Activated naive CD8-positive, alpha-beta T cell treated with anti-CD3 and anti-CD28 coated beads for 36 hours (primary cell): ENCODE results near the gene AHCY. TPM values are rescaled to one million over a fixed set of nuclear protein-coding genes. Genes with fewer than 3 reads are reported as not detected.
"Not testable (repeated sequence)": the region's sequence is repeated elsewhere in the genome, so short reads cannot be mapped to it uniquely, and the experiment has no call there.

Experiments used
- DNase-seq: peaks from one replicate; pipeline ENCODE4 v3.0.0; 2021
- H3K27ac Mint-ChIP-seq: one replicate; pipeline ENCODE4 v1.8.0; 2022; ENCODE audit warnings: mild to moderate bottlenecking, moderate library complexity, mixed read lengths
- H3K27me3 Mint-ChIP-seq: one replicate; pipeline ENCODE4 v1.8.0; 2022; ENCODE audit warnings: mild to moderate bottlenecking, mixed read lengths
- H3K36me3 Mint-ChIP-seq: one replicate; pipeline ENCODE4 v1.8.0; 2021; ENCODE audit warnings: mild to moderate bottlenecking, mixed read lengths
- H3K4me1 Mint-ChIP-seq: one replicate; pipeline ENCODE4 v1.8.0; 2021; ENCODE audit warnings: mixed read lengths
- H3K4me3 Mint-ChIP-seq: one replicate; pipeline ENCODE4 v1.8.0; 2022; ENCODE audit warnings: mild to moderate bottlenecking, moderate library complexity, mixed read lengths
- H3K9me3 Mint-ChIP-seq: one replicate; pipeline ENCODE4 v1.8.0; 2022; ENCODE audit warnings: mixed read lengths
- total RNA-seq, 2 experiments: library from RNA; stranded (reverse); gene quantifications; one replicate each; pipeline ENCODE4 v1.2.3, GENCODE V29; 2021

The AHCY gene
- 100 to 1,000 TPM; 245 to 254 TPM for total RNA-seq

GRCh38 chr20:34302723-34303533 lies at the start of gene AHCY:
TSS of gene AHCY (minus strand) at chr20:34303355. CDS start at chr20:34303270, 85 bp downstream.
- Mint-ChIP-seq H3K4me1 (peaks cover 17% of the 10 kb centered on the region), H3K4me3 (peak within 1 kb of the TSS; percentile 90), H3K27ac (peak within 1 kb of the TSS; percentile 92), H3K27me3 (no peaks in the 10 kb centered on the region), H3K36me3 (peaks cover 14% of the 10 kb centered on the region), H3K9me3 (no peaks in the 10 kb centered on the region)
- peak; percentile 94 for DNase-seq

DNA sequence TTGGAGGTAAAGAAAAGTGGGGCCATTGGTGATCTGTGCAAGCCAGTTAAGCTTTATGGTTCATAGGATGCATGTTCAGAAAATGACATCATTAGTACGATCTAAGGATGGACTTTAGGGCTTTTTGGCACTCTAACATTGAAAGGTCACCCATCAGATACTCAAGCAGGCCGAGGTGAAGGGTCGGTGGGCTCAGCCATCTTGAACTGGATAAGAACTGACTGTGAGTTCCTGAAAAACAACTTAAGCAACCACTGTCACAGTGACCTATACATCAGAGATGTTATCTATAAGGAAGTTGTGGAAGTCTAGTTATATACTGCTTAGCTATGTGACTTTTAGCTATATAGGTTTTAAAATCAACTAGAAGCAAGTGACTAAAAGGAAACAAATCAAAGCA lies 46.9 kb upstream of the AHCY start:
- Mint-ChIP-seq H3K27me3 (no peaks in the 10 kb centered on the region), H3K36me3 (no peaks in the 10 kb centered on the region), H3K27ac (no peak overlapping the region), H3K9me3 (no peaks in the 10 kb centered on the region), H3K4me1 (peaks cover 2% of the 10 kb centered on the region), H3K4me3 (no peak overlapping the region)
- no peak for DNase-seq

DNA sequence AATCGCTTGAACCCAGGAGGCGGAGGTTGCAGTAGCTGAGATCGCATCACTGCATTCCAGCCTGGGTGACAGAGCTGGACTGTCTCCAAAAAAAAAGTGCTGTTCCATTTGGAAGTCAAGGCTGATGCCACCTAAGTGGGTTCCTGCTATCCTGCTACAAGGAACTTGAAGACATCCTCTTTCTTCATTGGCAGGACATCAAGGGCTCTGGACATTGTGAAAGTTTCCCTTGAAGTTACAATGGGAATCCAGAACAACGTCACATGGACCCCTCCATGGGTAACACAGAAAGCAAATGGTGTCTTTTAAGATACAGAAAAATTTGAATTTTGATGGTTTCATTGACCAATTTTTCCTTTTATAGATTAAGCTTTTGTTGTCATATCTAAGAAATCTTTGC lies 44.4 kb upstream of the AHCY start:
- DNase-seq, result no peak
- Mint-ChIP-seq H3K9me3 (no peaks in the 10 kb centered on the region), H3K4me3 (no peak overlapping the region), H3K4me1 (peaks cover 2% of the 10 kb centered on the region), H3K27ac (no peak overlapping the region), H3K27me3 (no peaks in the 10 kb centered on the region), H3K36me3 (no peaks in the 10 kb centered on the region)

GRCh38 chr20:34346533-34346865 lies 43.3 kb upstream of the AHCY start:
- not testable (repeated sequence) for H3K9me3 Mint-ChIP-seq, H3K4me1 Mint-ChIP-seq, H3K27ac Mint-ChIP-seq, DNase-seq, H3K27me3 Mint-ChIP-seq, H3K36me3 Mint-ChIP-seq, H3K4me3 Mint-ChIP-seq

DNA sequence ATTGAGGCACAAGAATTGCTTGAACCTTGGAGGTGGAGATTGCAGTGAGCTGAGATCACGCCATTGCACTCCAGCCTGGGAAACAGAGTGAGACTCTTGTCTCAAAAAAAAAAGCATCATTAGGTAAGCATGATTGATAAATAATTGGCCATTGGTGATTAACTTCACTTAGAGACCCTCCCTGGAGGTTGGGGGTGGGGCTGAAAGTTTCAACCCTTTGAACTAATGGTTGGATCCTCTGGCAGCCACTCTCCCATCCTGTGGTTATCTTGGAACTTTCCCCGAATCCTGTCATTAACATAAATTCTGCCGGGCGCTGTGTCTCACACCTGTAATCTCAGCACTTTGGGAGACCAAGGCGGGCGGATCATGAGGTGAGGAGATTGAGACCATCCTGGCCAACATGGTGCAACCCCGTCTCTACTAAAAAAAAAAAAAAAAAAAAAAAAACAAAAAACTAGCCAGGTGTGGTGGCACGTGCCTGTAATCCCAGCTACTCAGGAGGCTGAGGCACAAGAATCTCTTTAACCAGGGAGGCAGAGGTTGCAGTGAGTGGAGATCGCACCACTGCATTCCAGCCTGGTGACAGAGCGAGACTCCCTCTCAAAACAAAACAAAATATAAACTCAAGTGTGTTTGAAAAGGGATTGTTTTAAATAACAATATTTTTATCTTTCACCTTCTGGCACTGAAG lies 42.8 kb upstream of the AHCY start:
- H3K27ac Mint-ChIP-seq, H3K4me3 Mint-ChIP-seq, H3K27me3 Mint-ChIP-seq, H3K4me1 Mint-ChIP-seq, H3K36me3 Mint-ChIP-seq, DNase-seq, H3K9me3 Mint-ChIP-seq: not testable (repeated sequence)

DNA sequence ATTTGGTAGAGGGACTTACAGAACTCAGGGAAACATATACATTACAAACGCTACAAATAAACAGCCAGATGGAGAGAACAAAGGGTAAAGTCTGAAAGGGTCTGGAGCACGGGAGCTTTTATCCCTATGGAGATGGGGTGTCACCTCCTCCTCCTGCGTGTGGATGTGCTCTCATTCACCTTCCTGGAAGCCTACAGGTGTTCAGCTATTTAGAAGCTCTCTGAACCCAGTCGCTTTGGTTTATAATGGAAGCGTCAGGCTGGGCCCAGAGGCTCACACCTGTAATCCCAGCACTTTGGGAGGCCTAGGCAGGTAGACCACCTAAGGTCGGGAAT lies 42.2 kb upstream of the AHCY start:
- H3K4me1 Mint-ChIP-seq, result peaks cover 2% of the 10 kb centered on the region
- no peak overlapping the region for H3K4me3 Mint-ChIP-seq
- H3K27ac Mint-ChIP-seq, result no peak overlapping the region
- H3K27me3 Mint-ChIP-seq, result no peaks in the 10 kb centered on the region
- no peaks in the 10 kb centered on the region for H3K36me3 Mint-ChIP-seq
- no peaks in the 10 kb centered on the region for H3K9me3 Mint-ChIP-seq
- DNase-seq, result no peak

DNA sequence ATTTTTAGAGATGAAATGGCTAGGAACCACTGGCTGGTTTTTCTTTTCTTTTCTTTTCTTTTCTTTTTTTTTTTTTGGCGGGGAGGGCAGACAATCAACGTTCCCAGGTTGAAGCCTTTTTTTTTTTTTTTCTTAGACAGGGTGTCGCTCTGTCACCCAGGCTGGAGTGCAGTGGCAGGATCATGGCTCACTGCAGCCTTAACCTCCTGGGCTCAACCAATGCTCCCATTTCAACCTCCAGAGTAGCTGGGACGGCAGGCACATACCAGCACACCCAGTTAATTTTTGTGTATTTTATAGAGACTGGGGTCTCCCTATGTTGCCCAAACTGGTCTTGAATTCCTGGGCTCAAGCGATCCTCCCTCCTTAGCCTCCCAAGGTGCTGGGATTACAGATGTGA lies 41.1 kb upstream of the AHCY start:
- DNase-seq, result no peak
- no peaks in the 10 kb centered on the region for H3K4me1 Mint-ChIP-seq
- no peaks in the 10 kb centered on the region for H3K36me3 Mint-ChIP-seq
- H3K9me3 Mint-ChIP-seq, result no peaks in the 10 kb centered on the region
- H3K4me3 Mint-ChIP-seq, result no peak overlapping the region
- H3K27ac Mint-ChIP-seq, result no peak overlapping the region
- no peaks in the 10 kb centered on the region for H3K27me3 Mint-ChIP-seq

GRCh38 chr20:34343458-34344211 lies 40.5 kb upstream of the AHCY start:
- DNase-seq, result no peak
- Mint-ChIP-seq H3K36me3 (no peaks in the 10 kb centered on the region), H3K4me3 (no peak overlapping the region), H3K27me3 (no peaks in the 10 kb centered on the region), H3K27ac (no peak overlapping the region), H3K4me1 (no peaks in the 10 kb centered on the region), H3K9me3 (no peaks in the 10 kb centered on the region)

GRCh38 chr20:34341199-34341598 lies 38.0 kb upstream of the AHCY start:
- not testable (repeated sequence) for DNase-seq, H3K4me3 Mint-ChIP-seq, H3K9me3 Mint-ChIP-seq, H3K4me1 Mint-ChIP-seq, H3K27ac Mint-ChIP-seq, H3K27me3 Mint-ChIP-seq, H3K36me3 Mint-ChIP-seq

DNA sequence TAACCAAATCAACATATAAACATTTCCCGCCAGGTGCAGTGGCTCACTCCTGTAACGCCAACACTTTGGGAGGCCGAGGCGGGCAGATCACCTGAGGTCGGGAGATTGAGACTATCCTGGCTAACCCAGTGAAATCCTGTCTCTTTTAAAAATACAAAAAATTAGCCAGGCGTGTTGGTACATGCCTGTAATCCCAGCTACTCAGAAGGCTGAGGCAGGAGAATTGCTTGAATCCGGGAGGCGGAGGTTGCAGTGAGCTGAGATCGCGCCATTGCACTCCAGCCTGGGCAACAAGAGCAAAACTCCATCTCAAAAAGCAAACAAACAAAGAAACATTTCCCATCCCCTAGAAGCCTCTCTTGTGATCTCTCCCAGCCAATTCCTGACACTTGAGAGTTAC lies 37.6 kb upstream of the AHCY start:
- not testable (repeated sequence) for H3K4me3 Mint-ChIP-seq, DNase-seq, H3K4me1 Mint-ChIP-seq, H3K27me3 Mint-ChIP-seq, H3K27ac Mint-ChIP-seq, H3K36me3 Mint-ChIP-seq, H3K9me3 Mint-ChIP-seq

DNA sequence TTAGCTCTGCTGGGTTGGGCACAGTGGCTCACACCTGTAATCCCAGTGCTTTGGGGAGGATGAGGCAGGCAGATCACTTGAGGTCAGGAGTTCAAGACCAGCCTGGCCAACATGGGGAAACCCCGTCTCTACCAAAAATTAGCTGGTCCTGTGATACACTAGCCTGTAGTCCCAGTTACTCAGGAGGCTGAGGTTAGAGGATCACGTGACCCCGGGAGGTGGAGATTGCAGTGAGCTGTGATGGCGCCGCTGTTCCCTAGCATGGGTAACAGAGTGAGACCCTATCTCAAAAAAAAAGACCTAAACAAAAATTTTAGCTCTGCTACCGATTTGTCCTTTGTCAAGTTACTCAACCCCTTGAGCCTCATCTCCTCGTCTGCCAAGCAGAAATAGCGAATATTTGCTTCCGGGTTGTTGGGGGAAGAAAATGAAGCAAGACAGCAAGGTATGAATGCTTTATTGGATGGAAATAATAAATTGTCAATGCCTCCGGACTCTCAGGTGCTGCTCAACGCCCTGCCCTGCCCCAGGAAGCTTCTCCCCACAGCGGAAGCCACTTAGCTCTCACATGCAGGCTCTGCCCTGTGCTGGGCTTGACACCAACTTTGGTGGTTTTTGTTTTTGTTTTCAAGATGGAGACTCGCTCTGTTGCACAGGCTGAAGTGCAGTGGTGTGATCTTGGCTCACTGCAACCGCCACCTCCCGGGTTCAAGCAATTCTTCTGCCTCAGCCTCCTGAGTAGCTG lies 35.0 kb upstream of the AHCY start:
- H3K27me3 Mint-ChIP-seq, result no peaks in the 10 kb centered on the region
- no peak overlapping the region for H3K27ac Mint-ChIP-seq
- H3K36me3 Mint-ChIP-seq, result no peaks in the 10 kb centered on the region
- H3K4me3 Mint-ChIP-seq, result no peak overlapping the region
- DNase-seq, result no peak
- H3K9me3 Mint-ChIP-seq, result no peaks in the 10 kb centered on the region
- peaks cover 6% of the 10 kb centered on the region for H3K4me1 Mint-ChIP-seq

GRCh38 chr20:34337544-34337943 lies 34.4 kb upstream of the AHCY start:
- Mint-ChIP-seq H3K27me3 (no peaks in the 10 kb centered on the region), H3K4me3 (no peak overlapping the region), H3K36me3 (no peaks in the 10 kb centered on the region), H3K9me3 (no peaks in the 10 kb centered on the region), H3K4me1 (peaks cover 6% of the 10 kb centered on the region), H3K27ac (no peak overlapping the region)
- DNase-seq, result no peak

GRCh38 chr20:34334654-34335407 lies 31.7 kb upstream of the AHCY start:
- Mint-ChIP-seq H3K9me3 (no peaks in the 10 kb centered on the region), H3K27me3 (no peaks in the 10 kb centered on the region), H3K27ac (no peak overlapping the region), H3K4me1 (peaks cover 6% of the 10 kb centered on the region), H3K4me3 (no peak overlapping the region), H3K36me3 (no peaks in the 10 kb centered on the region)
- DNase-seq, result no peak

- peaks cover 6% of the 10 kb centered on the region for H3K4me1 Mint-ChIP-seq
- DNase-seq, result no peak
- no peak overlapping the region for H3K27ac Mint-ChIP-seq
- H3K27me3 Mint-ChIP-seq, result no peaks in the 10 kb centered on the region
- H3K9me3 Mint-ChIP-seq, result no peaks in the 10 kb centered on the region
- H3K4me3 Mint-ChIP-seq, result no peak overlapping the region
- H3K36me3 Mint-ChIP-seq, result no peaks in the 10 kb centered on the region
Observed at GRCh38 chr20:34333786-34334185, 30.6 kb upstream of the AHCY start.
